WTC11 (cell line): ENCODE results near the gene HDAC5.

ENCODE experiments used
- ELF4 ChIP-seq: sonication (generic); formaldehyde crosslinking; IDR thresholded peaks from 2 replicates; pipeline ENCODE4 v1.8.1; 2022; ENCODE audit warnings: low read depth, mild to moderate bottlenecking, moderate library complexity, missing genetic modification reagents
- NFE2L1 ChIP-seq: sonication (generic); formaldehyde crosslinking; IDR thresholded peaks from 2 replicates; pipeline ENCODE4 v1.8.1; 2023; ENCODE audit warnings: missing genetic modification reagents
- NR1H2 ChIP-seq: sonication (generic); formaldehyde crosslinking; IDR thresholded peaks from 2 replicates; pipeline ENCODE4 v1.9.0; 2021; ENCODE audit warnings: mild to moderate bottlenecking, moderate library complexity, missing genetic modification reagents
- ZNF232 ChIP-seq: sonication (generic); formaldehyde crosslinking; IDR thresholded peaks from 2 replicates; pipeline ENCODE4 v1.8.0; 2022; ENCODE audit warnings: mild to moderate bottlenecking, missing genetic modification reagents
- ZNF396 ChIP-seq: fragments of 250-450 bp; sonication (Bioruptor Pico); IDR thresholded peaks from 2 replicates; pipeline ENCODE4 v1.8.0; 2021; ENCODE audit warnings: mild to moderate bottlenecking, moderate library complexity, borderline replicate concordance
- ZNF423 ChIP-seq: fragments of 250-450 bp; sonication (Bioruptor Pico); IDR thresholded peaks from 2 replicates; pipeline ENCODE4 v2.1.2; 2022; ENCODE audit warnings: mild to moderate bottlenecking, moderate library complexity
- TF ChIP-seq, protein P1 (sequence below): fragments of 200-600 bp; IDR thresholded peaks from 2 replicates; pipeline ENCODE4 v1.8.0; 2022; ENCODE audit warnings: antibody characterized with exemption
- TF ChIP-seq, protein P2 (sequence below): sonication (generic); formaldehyde crosslinking; IDR thresholded peaks from 2 replicates; pipeline ENCODE4 v1.8.1; 2023; ENCODE audit warnings: mild to moderate bottlenecking, moderate library complexity, missing genetic modification reagents
- TF ChIP-seq, protein P3 (sequence below): sonication (generic); formaldehyde crosslinking; IDR thresholded peaks from 2 replicates; pipeline ENCODE4 v1.8.1; 2023; ENCODE audit warnings: mild to moderate bottlenecking, missing genetic modification reagents
- TF ChIP-seq, protein P4 (sequence below): sonication (generic); formaldehyde crosslinking; IDR thresholded peaks from 2 replicates; pipeline ENCODE4 v1.8.1; 2022; ENCODE audit warnings: low read depth, missing genetic modification reagents, borderline replicate concordance
- TF ChIP-seq, protein P5 (sequence below): sonication (generic); formaldehyde crosslinking; IDR thresholded peaks from 2 replicates; pipeline ENCODE4 v1.8.1; 2023; ENCODE audit warnings: mild to moderate bottlenecking, missing genetic modification reagents

DNA sequence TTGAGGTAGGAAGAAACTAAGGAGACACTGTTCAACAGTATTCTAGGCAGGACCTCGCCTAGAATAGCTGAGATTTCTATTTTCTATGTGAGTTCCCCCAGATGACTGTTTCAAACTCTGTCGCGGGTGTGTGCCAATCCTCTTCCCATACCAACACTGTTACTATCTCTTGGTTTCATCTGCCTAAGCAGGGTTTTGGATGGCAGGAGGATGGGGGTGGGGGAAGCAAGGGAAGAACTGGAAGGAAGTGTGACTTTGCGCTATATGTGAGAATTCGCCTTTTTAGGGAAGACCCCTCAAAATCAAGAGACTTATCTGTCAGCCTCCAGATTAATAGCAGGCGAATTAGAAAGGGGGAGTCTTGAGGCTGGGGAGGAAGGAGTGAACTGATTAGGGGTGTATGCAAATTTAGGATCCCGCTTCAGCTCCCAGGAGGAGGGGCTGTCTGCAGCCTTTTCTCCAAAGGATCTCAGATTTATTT is 53.4 kb downstream of the HDAC5 start:
- TF ChIP-seq, protein P1, sequence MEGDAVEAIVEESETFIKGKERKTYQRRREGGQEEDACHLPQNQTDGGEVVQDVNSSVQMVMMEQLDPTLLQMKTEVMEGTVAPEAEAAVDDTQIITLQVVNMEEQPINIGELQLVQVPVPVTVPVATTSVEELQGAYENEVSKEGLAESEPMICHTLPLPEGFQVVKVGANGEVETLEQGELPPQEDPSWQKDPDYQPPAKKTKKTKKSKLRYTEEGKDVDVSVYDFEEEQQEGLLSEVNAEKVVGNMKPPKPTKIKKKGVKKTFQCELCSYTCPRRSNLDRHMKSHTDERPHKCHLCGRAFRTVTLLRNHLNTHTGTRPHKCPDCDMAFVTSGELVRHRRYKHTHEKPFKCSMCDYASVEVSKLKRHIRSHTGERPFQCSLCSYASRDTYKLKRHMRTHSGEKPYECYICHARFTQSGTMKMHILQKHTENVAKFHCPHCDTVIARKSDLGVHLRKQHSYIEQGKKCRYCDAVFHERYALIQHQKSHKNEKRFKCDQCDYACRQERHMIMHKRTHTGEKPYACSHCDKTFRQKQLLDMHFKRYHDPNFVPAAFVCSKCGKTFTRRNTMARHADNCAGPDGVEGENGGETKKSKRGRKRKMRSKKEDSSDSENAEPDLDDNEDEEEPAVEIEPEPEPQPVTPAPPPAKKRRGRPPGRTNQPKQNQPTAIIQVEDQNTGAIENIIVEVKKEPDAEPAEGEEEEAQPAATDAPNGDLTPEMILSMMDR, result no peak
- TF ChIP-seq, protein P2, sequence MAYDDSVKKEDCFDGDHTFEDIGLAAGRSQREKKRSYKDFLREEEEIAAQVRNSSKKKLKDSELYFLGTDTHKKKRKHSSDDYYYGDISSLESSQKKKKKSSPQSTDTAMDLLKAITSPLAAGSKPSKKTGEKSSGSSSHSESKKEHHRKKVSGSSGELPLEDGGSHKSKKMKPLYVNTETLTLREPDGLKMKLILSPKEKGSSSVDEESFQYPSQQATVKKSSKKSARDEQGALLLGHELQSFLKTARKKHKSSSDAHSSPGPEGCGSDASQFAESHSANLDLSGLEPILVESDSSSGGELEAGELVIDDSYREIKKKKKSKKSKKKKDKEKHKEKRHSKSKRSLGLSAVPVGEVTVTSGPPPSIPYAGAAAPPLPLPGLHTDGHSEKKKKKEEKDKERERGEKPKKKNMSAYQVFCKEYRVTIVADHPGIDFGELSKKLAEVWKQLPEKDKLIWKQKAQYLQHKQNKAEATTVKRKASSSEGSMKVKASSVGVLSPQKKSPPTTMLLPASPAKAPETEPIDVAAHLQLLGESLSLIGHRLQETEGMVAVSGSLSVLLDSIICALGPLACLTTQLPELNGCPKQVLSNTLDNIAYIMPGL (CRISPR knock-in tag), result no peak
- no peak for TF ChIP-seq NR1H2 (CRISPR knock-in tag)
- no peak for TF ChIP-seq ZNF232 (CRISPR knock-in tag)
- TF ChIP-seq ZNF396 (CRISPR knock-in tag), result no peak
- TF ChIP-seq, protein P3, sequence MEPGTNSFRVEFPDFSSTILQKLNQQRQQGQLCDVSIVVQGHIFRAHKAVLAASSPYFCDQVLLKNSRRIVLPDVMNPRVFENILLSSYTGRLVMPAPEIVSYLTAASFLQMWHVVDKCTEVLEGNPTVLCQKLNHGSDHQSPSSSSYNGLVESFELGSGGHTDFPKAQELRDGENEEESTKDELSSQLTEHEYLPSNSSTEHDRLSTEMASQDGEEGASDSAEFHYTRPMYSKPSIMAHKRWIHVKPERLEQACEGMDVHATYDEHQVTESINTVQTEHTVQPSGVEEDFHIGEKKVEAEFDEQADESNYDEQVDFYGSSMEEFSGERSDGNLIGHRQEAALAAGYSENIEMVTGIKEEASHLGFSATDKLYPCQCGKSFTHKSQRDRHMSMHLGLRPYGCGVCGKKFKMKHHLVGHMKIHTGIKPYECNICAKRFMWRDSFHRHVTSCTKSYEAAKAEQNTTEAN (CRISPR knock-in tag), result no peak
- TF ChIP-seq ZNF423 (CRISPR knock-in tag), result no peak
- TF ChIP-seq ELF4 (CRISPR knock-in tag), result no peak
- no peak for TF ChIP-seq NFE2L1 (CRISPR knock-in tag)
- TF ChIP-seq, protein P4, sequence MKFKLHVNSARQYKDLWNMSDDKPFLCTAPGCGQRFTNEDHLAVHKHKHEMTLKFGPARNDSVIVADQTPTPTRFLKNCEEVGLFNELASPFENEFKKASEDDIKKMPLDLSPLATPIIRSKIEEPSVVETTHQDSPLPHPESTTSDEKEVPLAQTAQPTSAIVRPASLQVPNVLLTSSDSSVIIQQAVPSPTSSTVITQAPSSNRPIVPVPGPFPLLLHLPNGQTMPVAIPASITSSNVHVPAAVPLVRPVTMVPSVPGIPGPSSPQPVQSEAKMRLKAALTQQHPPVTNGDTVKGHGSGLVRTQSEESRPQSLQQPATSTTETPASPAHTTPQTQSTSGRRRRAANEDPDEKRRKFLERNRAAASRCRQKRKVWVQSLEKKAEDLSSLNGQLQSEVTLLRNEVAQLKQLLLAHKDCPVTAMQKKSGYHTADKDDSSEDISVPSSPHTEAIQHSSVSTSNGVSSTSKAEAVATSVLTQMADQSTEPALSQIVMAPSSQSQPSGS (CRISPR knock-in tag), result no peak
- TF ChIP-seq, protein P5, sequence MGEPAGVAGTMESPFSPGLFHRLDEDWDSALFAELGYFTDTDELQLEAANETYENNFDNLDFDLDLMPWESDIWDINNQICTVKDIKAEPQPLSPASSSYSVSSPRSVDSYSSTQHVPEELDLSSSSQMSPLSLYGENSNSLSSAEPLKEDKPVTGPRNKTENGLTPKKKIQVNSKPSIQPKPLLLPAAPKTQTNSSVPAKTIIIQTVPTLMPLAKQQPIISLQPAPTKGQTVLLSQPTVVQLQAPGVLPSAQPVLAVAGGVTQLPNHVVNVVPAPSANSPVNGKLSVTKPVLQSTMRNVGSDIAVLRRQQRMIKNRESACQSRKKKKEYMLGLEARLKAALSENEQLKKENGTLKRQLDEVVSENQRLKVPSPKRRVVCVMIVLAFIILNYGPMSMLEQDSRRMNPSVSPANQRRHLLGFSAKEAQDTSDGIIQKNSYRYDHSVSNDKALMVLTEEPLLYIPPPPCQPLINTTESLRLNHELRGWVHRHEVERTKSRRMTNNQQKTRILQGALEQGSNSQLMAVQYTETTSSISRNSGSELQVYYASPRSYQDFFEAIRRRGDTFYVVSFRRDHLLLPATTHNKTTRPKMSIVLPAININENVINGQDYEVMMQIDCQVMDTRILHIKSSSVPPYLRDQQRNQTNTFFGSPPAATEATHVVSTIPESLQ (CRISPR knock-in tag), result no peak
